LNCaP clone FGC (cell line): ENCODE data around the gene ASB10.

Experiments
- DNase-seq: peaks from one replicate; pipeline ENCODE4 v3.0.0-alpha.2; 2011; ENCODE audit warnings: low read depth
- H3K4me3 ChIP-seq: 2 replicates; pipeline ENCODE4 v1.5.1; 2011; ENCODE audit warnings: mild to moderate bottlenecking, low read depth, low read length, control low read depth
- TF ChIP-seq, protein P1 (sequence below): IDR thresholded peaks from 2 replicates; pipeline ENCODE4 v1.5.1; 2012; ENCODE audit warnings: mild to moderate bottlenecking; ENCODE audit not compliant: control insufficient read depth, insufficient read depth; ENCODE audit errors: extremely low read depth

Gene ASB10

DNA sequence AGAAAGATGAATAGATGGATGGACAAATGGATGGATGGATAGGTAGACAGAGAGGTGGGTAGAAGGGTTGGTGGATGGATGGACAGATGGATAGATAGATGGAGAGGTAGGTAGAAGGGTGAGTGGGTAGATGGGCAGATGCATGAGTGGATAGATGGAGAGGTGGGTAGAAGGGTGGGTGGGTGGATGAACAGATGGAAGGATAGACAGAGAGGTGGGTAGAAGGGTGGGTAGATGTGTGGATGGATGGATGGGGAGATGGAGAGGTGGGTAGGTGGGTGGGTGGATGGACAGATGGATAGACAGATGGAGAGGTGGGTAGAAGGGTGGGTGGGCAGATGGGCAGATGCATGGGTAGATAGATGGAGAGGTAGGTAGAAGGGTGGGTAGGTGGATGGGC, 10.9 kb upstream of the ASB10 start:
- no peak overlapping the region for H3K4me3 ChIP-seq
- TF ChIP-seq, protein P1, sequence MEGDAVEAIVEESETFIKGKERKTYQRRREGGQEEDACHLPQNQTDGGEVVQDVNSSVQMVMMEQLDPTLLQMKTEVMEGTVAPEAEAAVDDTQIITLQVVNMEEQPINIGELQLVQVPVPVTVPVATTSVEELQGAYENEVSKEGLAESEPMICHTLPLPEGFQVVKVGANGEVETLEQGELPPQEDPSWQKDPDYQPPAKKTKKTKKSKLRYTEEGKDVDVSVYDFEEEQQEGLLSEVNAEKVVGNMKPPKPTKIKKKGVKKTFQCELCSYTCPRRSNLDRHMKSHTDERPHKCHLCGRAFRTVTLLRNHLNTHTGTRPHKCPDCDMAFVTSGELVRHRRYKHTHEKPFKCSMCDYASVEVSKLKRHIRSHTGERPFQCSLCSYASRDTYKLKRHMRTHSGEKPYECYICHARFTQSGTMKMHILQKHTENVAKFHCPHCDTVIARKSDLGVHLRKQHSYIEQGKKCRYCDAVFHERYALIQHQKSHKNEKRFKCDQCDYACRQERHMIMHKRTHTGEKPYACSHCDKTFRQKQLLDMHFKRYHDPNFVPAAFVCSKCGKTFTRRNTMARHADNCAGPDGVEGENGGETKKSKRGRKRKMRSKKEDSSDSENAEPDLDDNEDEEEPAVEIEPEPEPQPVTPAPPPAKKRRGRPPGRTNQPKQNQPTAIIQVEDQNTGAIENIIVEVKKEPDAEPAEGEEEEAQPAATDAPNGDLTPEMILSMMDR, result no peak
- DNase-seq, result no peak

DNA sequence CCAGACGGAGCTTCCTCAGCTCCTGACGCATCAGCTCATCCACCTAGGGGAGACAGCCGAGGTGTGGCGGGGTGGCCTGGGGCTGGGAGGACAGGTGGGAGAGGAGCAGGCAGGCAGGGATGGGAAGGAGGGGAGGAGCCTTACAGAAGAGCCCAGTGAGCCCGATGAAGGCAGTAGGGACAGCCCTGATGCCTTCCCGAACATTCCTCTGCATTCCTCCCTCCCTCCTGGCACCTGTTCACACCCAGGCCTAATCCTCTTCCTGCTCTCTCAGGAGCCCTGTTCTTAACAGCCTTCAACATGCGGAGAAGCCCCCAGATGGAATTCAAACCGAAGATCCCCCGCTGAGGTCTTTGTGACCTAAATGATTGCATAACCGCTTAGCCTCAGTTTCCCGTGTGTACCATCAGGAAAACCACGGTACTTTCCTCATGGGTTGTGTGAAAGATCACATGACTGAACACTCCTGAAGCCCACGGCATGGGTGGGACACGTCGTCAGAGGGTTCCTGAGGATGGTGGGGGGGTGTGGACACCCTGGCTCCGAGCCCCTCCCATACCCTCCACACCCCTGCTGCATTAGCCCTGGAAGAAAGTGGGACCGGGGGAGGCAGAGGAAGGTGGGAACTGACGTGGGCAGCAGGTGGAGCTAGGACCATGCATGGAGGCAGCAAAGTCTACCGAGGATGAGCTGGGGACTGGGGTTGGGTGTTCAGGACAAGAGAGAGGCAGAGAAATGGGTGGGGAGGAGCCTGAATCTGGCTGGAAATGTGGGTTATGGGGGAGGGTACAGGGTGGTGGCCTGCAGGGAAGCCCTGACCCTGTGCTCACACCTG, 8.8 kb upstream of the ASB10 start:
- DNase-seq, result no peak
- TF ChIP-seq, protein P1, result no peak
- H3K4me3 ChIP-seq, result no peak overlapping the region

DNA sequence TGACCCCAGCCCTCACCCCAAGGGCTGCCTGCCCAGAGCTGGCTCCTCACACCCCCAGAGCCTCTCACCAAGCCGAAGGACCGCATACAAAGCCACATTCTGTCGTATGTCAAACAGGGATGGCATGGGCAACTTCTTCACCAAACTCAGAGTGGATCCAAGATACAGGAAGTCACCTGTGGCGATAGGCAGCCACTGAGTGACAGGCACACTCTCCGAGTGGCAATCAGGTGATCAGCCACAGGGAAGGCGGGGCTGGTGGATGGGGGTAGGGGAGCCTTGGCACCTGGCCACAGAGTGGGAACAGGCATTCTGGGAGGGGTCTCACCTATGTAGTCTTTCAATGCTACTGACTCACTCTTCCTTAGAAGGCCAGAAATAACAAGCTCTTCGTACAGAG, 7.1 kb upstream of the ASB10 start:
- TF ChIP-seq, protein P1, result no peak
- H3K4me3 ChIP-seq, result no peak overlapping the region
- no peak for DNase-seq

DNA sequence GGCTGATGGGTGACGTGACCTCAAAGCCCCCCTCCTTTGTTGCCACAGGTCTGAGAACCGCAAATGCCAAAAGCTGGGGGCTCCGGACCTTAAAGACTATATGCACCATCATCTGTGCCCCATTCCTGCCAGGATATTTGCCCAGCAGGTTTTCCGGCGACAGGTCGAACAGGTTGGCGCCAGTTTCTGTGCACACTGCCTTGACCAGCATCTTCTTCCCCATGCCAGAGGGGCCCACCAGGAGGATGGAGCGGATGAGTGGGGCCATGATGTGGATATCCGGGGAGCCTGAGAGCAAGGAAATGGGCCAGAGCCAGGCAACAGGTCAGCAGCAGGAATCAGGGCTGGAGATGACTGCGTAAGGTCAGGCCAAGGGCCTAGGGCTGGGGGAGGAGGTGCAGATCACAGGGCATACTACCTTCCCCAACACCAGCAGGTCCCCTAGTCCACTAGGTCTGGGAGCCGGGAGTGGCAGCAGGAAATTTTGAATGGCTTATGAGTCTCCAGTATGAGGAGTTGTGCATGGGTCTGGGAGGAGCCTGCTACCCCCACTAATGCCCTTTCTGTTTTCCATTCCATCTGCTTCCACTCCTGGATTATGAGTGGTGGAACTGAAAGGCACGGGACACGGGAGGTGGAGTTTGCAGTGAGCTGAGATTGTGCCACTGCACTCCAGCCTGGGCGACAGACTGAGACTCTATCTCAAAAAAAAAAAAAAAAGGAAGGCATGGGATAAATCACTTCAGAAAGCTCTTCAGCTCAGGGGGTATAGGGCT, 6.3 kb upstream of the ASB10 start:
- DNase-seq, result no peak
- H3K4me3 ChIP-seq, result no peak overlapping the region
- TF ChIP-seq, protein P1, result no peak

DNA sequence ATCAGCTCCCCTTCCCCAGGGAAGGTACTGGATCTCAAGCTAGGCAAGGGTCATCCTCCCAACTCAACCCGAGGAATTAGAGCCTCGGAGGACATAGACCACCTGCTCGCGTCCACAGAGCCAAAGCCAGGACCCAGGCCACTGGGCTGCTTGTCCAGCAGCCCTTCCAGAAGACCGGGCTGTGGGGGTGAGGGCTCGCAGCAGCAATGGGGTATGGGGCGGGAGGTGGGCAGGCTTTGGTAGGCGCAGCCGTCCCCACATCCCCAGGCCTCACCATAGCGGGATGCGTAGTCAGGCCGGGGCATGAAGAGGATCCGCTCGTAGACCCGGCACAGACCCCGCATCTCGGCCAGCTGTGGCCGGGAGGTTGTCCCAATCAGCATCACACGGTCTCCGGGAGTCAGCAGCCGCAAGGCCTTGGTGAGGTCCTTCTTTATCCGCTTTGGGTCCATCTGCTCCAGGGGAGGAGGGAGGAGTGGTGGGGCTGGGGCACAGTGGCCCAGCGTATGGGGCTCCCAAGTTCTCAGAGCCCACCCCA, 5.0 kb upstream of the ASB10 start:
- H3K4me3 ChIP-seq, result no peak overlapping the region
- DNase-seq, result no peak
- TF ChIP-seq, protein P1, result no peak

DNA sequence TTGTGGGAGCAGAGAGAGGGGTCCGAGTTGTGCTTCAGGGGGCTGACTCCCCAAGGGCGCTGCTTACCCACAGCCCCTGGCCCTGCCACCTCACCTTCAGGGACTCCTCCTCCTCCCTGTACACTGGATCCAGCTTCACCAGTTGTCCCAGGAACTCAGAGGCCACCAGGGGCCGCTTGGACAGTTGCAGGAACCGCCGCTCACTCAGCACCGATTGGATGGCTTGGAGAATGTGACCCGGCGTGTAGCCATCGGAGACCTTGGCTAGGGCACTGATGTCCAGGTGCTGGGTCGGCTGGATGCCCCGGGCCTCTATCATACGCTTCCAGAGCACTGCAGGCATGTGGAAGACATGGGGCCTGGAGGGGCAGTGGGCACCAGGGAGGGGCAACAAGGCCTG, 4.5 kb upstream of the ASB10 start:
- no peak overlapping the region for H3K4me3 ChIP-seq
- TF ChIP-seq, protein P1, result no peak
- no peak for DNase-seq
